Endothelial cell of umbilical vein (primary cell): ENCODE data around the gene BEAN1. TPM values are rescaled to one million over a fixed set of nuclear protein-coding genes. Genes with fewer than 3 reads are reported as not detected.

ENCODE experiments used
- BruUV-seq: library from RNA; stranded (reverse); fragments of 400-500 nt; replicated peaks from 2 replicates; lab custom pipeline; 2021; lab: Mats Ljungman, UMichigan
- CTCF ChIA-PET: fragments of 300-600, 350-600 bp; sonication (Branson Sonifier 250); formaldehyde crosslinking; loops from one replicate; lab custom pipeline; 2021; ENCODE audit warnings: antibody characterized with exemption, inconsistent platforms; lab: Charles Lee
- POLR2A ChIA-PET: fragments of 300-600, 350-600 bp; sonication (Branson Sonifier 250); formaldehyde crosslinking; loops from one replicate; lab custom pipeline; 2021; ENCODE audit warnings: antibody characterized with exemption, inconsistent platforms; lab: Charles Lee
- DNase-seq: peaks from one replicate; pipeline ENCODE4 v3.0.0-alpha.2; 2011; ENCODE audit warnings: low read depth, low spot score
- FAIRE-seq: peaks from 2 replicates; lab custom pipeline; 2011; peaks lifted over from hg19 to GRCh38; lab: Jason Lieb, UNC
- H2AFZ ChIP-seq: 2 replicates; pipeline ENCODE4 v1.6.0; 2012; ENCODE audit warnings: low read depth, low read length, control low read depth, inconsistent platforms
- H3K27ac ChIP-seq: 2 replicates; pipeline ENCODE4 v1.5.1; 2011; ENCODE audit warnings: low read depth, mild to moderate bottlenecking, control low read depth, low read length, moderate library complexity; ENCODE audit not compliant: insufficient read depth
- H3K27me3 ChIP-seq, 2 experiments: 2 replicates each; pipeline versions ENCODE4 v1.6.0 to v1.6.1; 2011; ENCODE audit warnings: low read length in 2 of 2, mixed read lengths in 1 of 2; ENCODE audit not compliant: control insufficient read depth in 2 of 2, insufficient read depth in 2 of 2
- H3K36me3 ChIP-seq, 2 experiments: 2 replicates in 1 of 2; 3 replicates in 1 of 2; pipeline ENCODE4 v1.5.1; 2011; ENCODE audit warnings: low read length in 2 of 2, mild to moderate bottlenecking in 1 of 2, moderate library complexity in 1 of 2; ENCODE audit not compliant: control insufficient read depth in 2 of 2, insufficient read depth in 2 of 2; ENCODE audit errors: extremely low read depth in 1 of 2
- H3K4me1 ChIP-seq: 3 replicates; pipeline ENCODE4 v1.5.1; 2011; ENCODE audit warnings: mild to moderate bottlenecking, low read length; ENCODE audit not compliant: control insufficient read depth, insufficient read depth; ENCODE audit errors: extremely low read depth
- H3K4me2 ChIP-seq: 2 replicates; pipeline ENCODE4 v1.6.1; 2011; ENCODE audit warnings: low read length, control low read depth, mixed read lengths; ENCODE audit not compliant: insufficient read depth
- H3K4me3 ChIP-seq, 3 experiments: fragments of 200-600 bp in 1 of 3; sonication (generic), shearing (Covaris generic) in 1 of 3; replicated peaks in 1 of 3; 2 replicates each; pipeline ENCODE4 v1.5.1; 2011 to 2016; ENCODE audit warnings: control low read depth in 3 of 3, low read length in 3 of 3, mild to moderate bottlenecking in 2 of 3, inconsistent platforms in 1 of 3, low read depth in 1 of 3, moderate library complexity in 1 of 3; ENCODE audit not compliant: insufficient read depth in 1 of 3
- H3K79me2 ChIP-seq: 2 replicates; pipeline ENCODE4 v1.6.0; 2012; ENCODE audit warnings: low read length, inconsistent platforms; ENCODE audit not compliant: control insufficient read depth, insufficient read depth
- H3K9ac ChIP-seq: replicated peaks from 2 replicates; pipeline ENCODE3; 2011; ENCODE audit warnings: low read length, control low read depth; ENCODE audit not compliant: insufficient read depth; ENCODE audit errors: extremely low read depth
- H3K9me1 ChIP-seq: replicated peaks from 3 replicates; pipeline ENCODE4 v1.6.0; 2011; ENCODE audit warnings: mild to moderate bottlenecking, low read length; ENCODE audit not compliant: control insufficient read depth, insufficient read depth; ENCODE audit errors: extremely low read depth
- H3K9me3 ChIP-seq: replicated peaks from 2 replicates; pipeline ENCODE4 v1.5.1; 2012; ENCODE audit warnings: low read length, inconsistent platforms; ENCODE audit not compliant: control insufficient read depth, insufficient read depth
- H4K20me1 ChIP-seq: replicated peaks from 2 replicates; pipeline ENCODE3; 2011; ENCODE audit warnings: mild to moderate bottlenecking, low read length; ENCODE audit not compliant: control insufficient read depth, insufficient read depth; ENCODE audit errors: extremely low read depth
- EZH2 ChIP-seq: IDR thresholded peaks from 2 replicates; pipeline ENCODE4 v1.6.1; 2012; ENCODE audit warnings: borderline replicate concordance, low read depth, mild to moderate bottlenecking, moderate library complexity, low read length, inconsistent platforms; ENCODE audit not compliant: severe bottlenecking
- FOS ChIP-seq: IDR thresholded peaks from 2 replicates; pipeline ENCODE4 v1.6.1; 2011; ENCODE audit warnings: mild to moderate bottlenecking, low read length, moderate library complexity, borderline replicate concordance; ENCODE audit not compliant: insufficient read depth
- GATA2 ChIP-seq: IDR thresholded peaks from 2 replicates; pipeline ENCODE4 v1.7.0; 2011; ENCODE audit warnings: low read depth, mild to moderate bottlenecking, moderate library complexity, mixed read lengths, low read length; ENCODE audit not compliant: insufficient read length, insufficient read depth
- MYC ChIP-seq: IDR thresholded peaks from one replicate; pipeline ENCODE4 v1.6.1; 2011; ENCODE audit warnings: mild to moderate bottlenecking, low read depth, low read length
- POLR2AphosphoS5 ChIP-seq: IDR thresholded peaks from 2 replicates; pipeline ENCODE4 v1.6.1; 2012; ENCODE audit warnings: low read depth, mild to moderate bottlenecking, control low read depth, low read length, moderate library complexity; ENCODE audit not compliant: insufficient read depth
- dilution Hi-C: fragments of 300-500 bp; cut with MboI; formaldehyde crosslinking; loops from one replicate; pipeline ENCODE4 v1.15.0; 2019; ENCODE audit warnings: low sequenced_read_pairs; ENCODE audit not compliant: extremely low pct_ligation_motif_present
- intact Hi-C: fragments of 100-400 bp; cut with micrococcal nuclease; formaldehyde crosslinking; loops from one replicate; pipeline ENCODE4 v1.10.0; 2022
- polyA plus RNA-seq, 4 experiments: library from polyadenylated mRNA; depleted of rRNA in 3 of 4; stranded (reverse) in 3 of 4; unstranded in 1 of 4; fragments of >200 nt; gene quantifications; 2 replicates each; pipeline versions ENCODE4 v1.2.1 to v1.2.3, GENCODE V29; 2011 to 2012; ENCODE audit warnings: missing spikeins in 1 of 4
- total RNA-seq: library from RNA; stranded (reverse); gene quantifications from 2 replicates; pipeline ENCODE4 v1.2.3, GENCODE V29; 2021
- TF ChIP-seq, protein P1 (sequence below): IDR thresholded peaks from 2 replicates; pipeline ENCODE4 v1.6.1; 2011; ENCODE audit not compliant: insufficient read depth, insufficient read length

The BEAN1 gene
- total and polyA plus RNA-seq, 2 donors (not counting 3 experiments of a cell fraction or from before 2014, with no cell fraction given), result not detected

- Histone ChIP-seq H2AFZ (no peak overlapping the region), H3K9me1 (no peaks in the 10 kb centered on the region), H3K27me3 (peaks cover 0 to 8% of the 10 kb centered on the region in 2 experiments), H3K4me2 (no peak overlapping the region), H3K9me3 (no peaks in the 10 kb centered on the region), H3K9ac (no peak overlapping the region), H3K36me3 (no peaks in the 10 kb centered on the region), H3K27ac (no peak overlapping the region), H4K20me1 (no peaks in the 10 kb centered on the region), H3K4me1 (peaks cover 5% of the 10 kb centered on the region), H3K4me3 (no peak overlapping the region), H3K79me2 (no peaks in the 10 kb centered on the region)
- intact Hi-C loops, result no loop called here
- CTCF ChIA-PET, result interaction anchor here (1.1 to 3.0 kb wide), 2 partner anchors 43 to 67 kb away, joined by 3 to 8 read pairs; no protein-coding TSS in a partner anchor
- dilution Hi-C loops, result no loop called here
- POLR2A ChIA-PET, result no interaction called here
- no peak for TF ChIP-seq EZH2
- no peak for TF ChIP-seq FOS
- no peak for TF ChIP-seq POLR2AphosphoS5
- no peak for TF ChIP-seq MYC
- no peak for TF ChIP-seq GATA2
- TF ChIP-seq, protein P1, sequence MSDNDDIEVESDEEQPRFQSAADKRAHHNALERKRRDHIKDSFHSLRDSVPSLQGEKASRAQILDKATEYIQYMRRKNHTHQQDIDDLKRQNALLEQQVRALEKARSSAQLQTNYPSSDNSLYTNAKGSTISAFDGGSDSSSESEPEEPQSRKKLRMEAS, result no peak
- no TSS peak for BruUV-seq
- DNase-seq (no peak), FAIRE-seq (no peak)
These were observed 46.0 kb downstream of the BEAN1 start for GRCh38 chr16:66473051-66473571.
